ENCODE results near the gene ICE2. TPM values are rescaled to one million over a fixed set of nuclear protein-coding genes. Genes with fewer than 3 reads are reported as not detected.

ICE2 gene
- total and polyA plus RNA-seq, 2 experiments from 2014 or later = 64.2 to 64.3 TPM

- Mint-ChIP-seq H3K4me3 (peak overlapping the region; percentile 83), H3K9me3 (no peaks in the 10 kb centered on the region), H3K27me3 (ENCODE audit: insufficient read depth, low read depth, poor library complexity) (peaks cover 15% of the 10 kb centered on the region), H3K27ac (no peak overlapping the region; the same call in 1 of the 2 replicates), H3K36me3 (ENCODE audit: low read depth) (no peaks in the 10 kb centered on the region; the same call in 1 of the 3 replicates), H3K4me1 (peaks cover 64% of the 10 kb centered on the region)
- DNase-seq (ENCODE audit: low spot score) = peak; percentile 84
- peak overlapping the region; percentile 83 for H3K4me2 ChIP-seq
- H4K20me1 ChIP-seq (replicated peaks; ENCODE audit: insufficient read depth) = peaks cover 12% of the 10 kb centered on the region; the same call in 1 of the 2 replicates
- no peaks in the 10 kb centered on the region for H3K36me3 ChIP-seq (ENCODE audit: insufficient read depth)
- peak overlapping the region; percentile 88; the same call in 1 of the 2 replicates for H3K27ac ChIP-seq (ENCODE audit: low read depth)
- H3K79me2 ChIP-seq (replicated peaks; ENCODE audit: insufficient read depth) = peaks cover 45% of the 10 kb centered on the region
- TF ChIP-seq ZNF331 (CRISPR knock-in tag; IDR thresholded peaks at IDR 0.05; ENCODE audit: low read depth) (no peak), ZNF114 (CRISPR knock-in tag; IDR thresholded peaks at IDR 0.05) (no peak), POLR2AphosphoS5 (IDR thresholded peaks at IDR 0.05; ENCODE audit: low read depth) (no peak), ETS1 (IDR thresholded peaks at IDR 0.05) (no peak), REST (IDR thresholded peaks at IDR 0.05; ENCODE audit: unreplicated experiment) (no peak), EZH2phosphoT487 (IDR thresholded peaks at IDR 0.05; ENCODE audit: unreplicated experiment) (no peak), EZH2 (IDR thresholded peaks at IDR 0.05; ENCODE audit: low read depth, unreplicated experiment) (no peak), ZNF462 (CRISPR knock-in tag; IDR thresholded peaks at IDR 0.05) (no peak), CTCF (conservative IDR thresholded peaks at IDR 0.05; ENCODE audit: low read depth in 2 of 2) (no peak), NANOG (IDR thresholded peaks at IDR 0.05; ENCODE audit: borderline replicate concordance) (no peak), JUNB (IDR thresholded peaks at IDR 0.05; ENCODE audit: unreplicated experiment) (no peak), STAT1 (IDR thresholded peaks at IDR 0.05; ENCODE audit: unreplicated experiment) (no peak), CREB1 (CRISPR knock-in tag; IDR thresholded peaks at IDR 0.05; ENCODE audit: low read depth) (no peak)
- peak overlapping the region; percentile 92 for H3K4me3 ChIP-seq
- H3K9me2 ChIP-seq (ENCODE audit: insufficient read depth) = no peaks in the 10 kb centered on the region
- ATAC-seq = peak; percentile 56
- peaks cover 20% of the 10 kb centered on the region for H3K27me3 ChIP-seq (ENCODE audit: insufficient read depth)
- peaks cover 52% of the 10 kb centered on the region for H3K4me1 ChIP-seq (ENCODE audit: insufficient read depth)
- H3F3A ChIP-seq (replicated peaks; ENCODE audit: low read depth) = peaks cover 6% of the 10 kb centered on the region; the same call in 1 of the 2 replicates
- H2AFZ ChIP-seq = peak overlapping the region; percentile 88; the same call in 1 of the 2 replicates
Observed at GRCh38 chr15:60396958-60397771, 81.8 kb downstream of the ICE2 start.

Data from GM23338 (cell line).